GM12873 (cell line): Measurements from ENCODE around the gene NTN3.

Experiments
- TF ChIP-seq, protein P1 (sequence below): IDR thresholded peaks from 2 replicates; pipeline ENCODE4 v1.5.1; 2012; ENCODE audit warnings: low read depth, mild to moderate bottlenecking, moderate library complexity, low read length, control low read depth; ENCODE audit not compliant: insufficient read depth; ENCODE audit errors: missing control alignments

Gene NTN3

DNA sequence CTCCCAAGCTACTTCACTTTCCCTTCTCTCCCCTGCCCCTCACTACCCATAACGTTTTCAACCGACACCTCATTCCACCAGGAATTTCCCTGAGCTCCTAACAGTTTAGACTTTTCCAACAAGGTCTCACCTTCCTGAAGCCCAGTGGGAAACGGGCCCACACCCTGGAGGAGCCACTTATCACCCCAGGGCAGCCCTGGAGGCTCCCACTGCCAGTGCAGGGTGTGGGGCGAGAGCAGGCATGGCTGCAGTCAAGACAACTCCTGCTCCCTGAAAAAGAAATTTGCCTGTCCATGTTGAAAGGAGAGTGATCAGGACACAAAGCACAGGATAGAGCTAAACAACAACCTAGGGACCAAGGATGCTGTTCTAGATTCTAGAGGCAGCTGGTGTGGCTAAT, 43.6 kb upstream of the NTN3 start:
- TF ChIP-seq, protein P1, sequence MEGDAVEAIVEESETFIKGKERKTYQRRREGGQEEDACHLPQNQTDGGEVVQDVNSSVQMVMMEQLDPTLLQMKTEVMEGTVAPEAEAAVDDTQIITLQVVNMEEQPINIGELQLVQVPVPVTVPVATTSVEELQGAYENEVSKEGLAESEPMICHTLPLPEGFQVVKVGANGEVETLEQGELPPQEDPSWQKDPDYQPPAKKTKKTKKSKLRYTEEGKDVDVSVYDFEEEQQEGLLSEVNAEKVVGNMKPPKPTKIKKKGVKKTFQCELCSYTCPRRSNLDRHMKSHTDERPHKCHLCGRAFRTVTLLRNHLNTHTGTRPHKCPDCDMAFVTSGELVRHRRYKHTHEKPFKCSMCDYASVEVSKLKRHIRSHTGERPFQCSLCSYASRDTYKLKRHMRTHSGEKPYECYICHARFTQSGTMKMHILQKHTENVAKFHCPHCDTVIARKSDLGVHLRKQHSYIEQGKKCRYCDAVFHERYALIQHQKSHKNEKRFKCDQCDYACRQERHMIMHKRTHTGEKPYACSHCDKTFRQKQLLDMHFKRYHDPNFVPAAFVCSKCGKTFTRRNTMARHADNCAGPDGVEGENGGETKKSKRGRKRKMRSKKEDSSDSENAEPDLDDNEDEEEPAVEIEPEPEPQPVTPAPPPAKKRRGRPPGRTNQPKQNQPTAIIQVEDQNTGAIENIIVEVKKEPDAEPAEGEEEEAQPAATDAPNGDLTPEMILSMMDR = no peak

DNA sequence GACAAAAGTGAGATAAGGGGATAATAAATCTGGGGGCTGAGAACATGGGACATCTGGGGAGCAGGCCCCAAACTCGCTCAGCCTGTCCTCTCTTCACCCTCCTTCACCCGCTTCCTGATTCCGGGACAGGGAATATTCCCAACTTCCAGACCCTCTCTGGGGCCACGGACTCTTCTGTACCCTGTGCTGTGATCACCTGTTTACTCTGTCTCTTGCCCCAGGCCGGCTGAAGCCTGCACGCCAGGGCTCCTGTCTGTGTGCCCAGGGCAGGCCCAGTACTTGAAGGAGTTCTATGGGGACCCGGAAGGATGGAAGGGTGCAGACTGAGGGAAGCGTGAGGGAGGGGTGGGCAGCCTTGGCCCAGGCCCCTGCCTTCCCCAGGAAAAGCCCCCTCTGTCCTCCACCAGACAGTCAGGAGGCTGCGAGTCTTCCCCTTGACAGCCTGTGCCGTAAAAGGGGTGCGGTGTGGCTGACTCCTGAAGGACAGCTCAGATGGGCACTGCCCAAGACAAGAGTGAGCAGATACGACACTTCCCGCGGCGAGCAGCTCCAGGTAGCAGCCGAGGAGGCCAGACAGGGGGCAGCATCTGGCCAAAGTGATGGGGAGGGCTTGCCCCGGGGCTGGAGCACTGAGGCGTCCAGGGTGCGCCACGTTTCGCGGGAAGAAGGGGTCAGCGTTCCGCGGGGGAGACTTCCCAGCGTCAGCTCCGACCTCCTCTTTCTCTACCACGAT, 42.9 kb upstream of the NTN3 start:
- TF ChIP-seq, protein P1 = peak; percentile 39

DNA sequence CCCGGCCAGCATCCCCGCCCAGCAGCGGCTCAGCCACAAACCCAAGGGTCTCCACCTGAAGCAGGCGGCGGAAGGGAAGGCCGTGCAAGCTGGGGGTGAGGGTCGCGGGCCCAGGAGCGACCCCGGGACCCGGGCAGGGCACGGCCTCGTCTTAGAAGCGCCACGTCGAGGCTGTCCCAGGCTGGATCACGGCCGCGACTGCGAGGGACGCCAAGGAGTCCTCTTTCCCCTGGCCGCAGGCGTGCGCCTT, 42.4 kb upstream of the NTN3 start:
- TF ChIP-seq, protein P1 = no peak

DNA sequence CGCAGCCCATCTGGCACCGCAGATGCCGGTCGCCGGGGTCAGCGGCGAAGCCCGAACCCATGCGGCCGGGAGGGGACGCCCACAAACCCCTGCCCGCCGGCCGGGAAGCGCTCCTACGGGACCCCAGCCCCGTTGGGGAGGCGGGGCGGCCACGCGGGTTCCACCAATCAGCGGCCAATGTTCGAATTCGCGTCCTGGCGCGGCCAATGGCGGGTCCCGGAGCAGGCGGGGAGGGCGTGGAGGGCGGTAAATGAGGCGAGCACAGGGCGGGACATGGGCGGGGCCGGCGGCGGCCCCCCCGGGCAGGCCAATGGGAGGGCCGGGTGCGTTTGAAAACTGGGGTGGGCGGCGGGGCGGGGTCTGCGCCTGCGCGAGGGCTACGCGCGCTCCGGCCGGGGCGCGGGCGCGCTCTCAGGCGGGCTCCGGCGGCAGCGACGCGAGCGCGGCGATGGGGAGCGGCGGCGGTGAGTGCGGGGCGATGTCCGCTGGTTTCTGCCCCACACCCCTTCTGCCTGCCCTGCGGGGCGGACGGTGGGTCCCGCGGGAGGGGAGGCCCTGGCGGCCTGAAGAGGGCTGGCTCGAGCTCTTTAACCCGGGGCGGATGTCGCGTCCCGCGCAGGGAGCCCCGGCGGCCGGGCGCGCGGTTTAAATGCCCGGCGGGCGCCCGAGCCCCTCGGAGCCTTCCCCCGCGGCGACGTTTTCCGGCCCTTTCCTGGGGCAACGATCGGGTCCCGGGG, 41.9 kb upstream of the NTN3 start, which contains the start of gene CCNF:
Gene CCNF (plus strand): TSS at position 414 of the 737 bp plus-strand sequence. CDS start 35 bp downstream, at position 449.
- TF ChIP-seq, protein P1 = no peak

DNA sequence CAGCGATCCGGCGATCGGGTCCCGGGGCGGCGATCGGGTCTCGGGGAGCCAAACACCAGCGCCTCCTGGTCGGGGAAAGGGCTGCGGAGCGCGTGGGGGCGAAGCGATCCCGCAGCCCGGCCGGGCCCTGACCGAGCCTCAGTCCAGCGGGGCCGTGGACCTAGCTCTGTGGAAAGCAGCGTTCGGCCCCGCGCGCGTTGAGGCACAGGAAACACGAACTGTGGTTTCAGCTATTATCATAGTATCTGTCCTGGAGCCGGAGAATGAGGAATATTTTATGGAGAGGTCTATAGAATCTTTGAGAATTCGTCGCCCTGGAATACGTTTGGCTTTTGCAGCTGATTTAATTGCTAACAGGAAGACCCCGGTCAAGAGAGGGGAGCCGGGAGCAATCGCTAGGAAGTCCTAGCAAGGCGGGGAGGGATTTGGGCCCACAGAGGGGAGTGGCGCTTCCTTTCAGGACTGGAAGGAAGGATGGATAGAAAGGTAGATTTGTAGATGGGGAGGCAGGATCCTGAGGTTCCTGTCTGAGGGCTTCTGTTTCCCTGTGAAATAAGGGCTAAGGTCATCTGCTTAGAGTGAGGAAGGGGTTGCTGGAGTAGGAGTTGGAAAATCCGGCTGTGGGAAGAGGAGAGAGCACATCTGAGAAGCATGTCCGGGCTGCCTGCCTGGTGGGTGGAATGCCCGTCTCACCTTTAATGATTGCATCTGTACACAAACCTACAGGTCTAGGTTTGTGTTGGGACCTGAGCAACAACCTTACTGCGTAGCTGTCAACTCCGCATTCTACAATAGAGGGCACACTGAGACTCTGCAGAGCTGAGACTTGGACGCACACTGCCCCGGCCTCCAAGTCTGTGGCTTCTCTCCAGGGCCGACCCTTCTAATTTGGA, 41.1 kb upstream of the NTN3 start:
- TF ChIP-seq, protein P1 = peak; percentile 58

DNA sequence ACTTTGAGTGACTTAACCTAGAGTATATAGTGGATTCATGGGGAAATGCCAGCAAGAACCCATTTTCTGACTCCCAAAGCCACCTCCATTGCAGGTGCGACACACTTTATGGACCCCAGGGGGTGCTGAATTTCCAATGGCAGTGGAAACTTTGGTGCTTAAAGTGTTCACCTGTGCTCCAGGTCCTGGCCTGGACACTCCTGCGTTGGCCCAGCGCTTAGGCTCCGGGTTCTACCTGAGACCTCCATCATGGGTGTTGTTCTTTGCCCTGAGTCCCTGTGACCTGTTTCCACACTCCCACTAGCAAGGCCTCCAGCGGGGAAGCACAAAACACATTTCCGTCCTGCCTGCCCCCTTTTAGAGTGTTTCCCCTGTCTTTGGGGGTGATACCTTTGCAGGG, 38.8 kb upstream of the NTN3 start:
- TF ChIP-seq, protein P1 = peak; percentile 21
